ENCODE results near the gene MYRIP.
"Not testable (repeated sequence)": the region's sequence is repeated elsewhere in the genome, so short reads cannot be mapped to it uniquely, and the experiment has no call there.

Gene MYRIP

GRCh38 chr3:40237889-40238571 lies 428.6 kb downstream of the MYRIP start:
- DNase-seq (ENCODE audit: low spot score): no peak

GRCh38 chr3:40240921-40241320 lies 431.5 kb downstream of the MYRIP start:
- no peak for DNase-seq (ENCODE audit: low spot score)

GRCh38 chr3:40242216-40242615 lies 432.8 kb downstream of the MYRIP start:
- no peak for DNase-seq (ENCODE audit: low spot score)

- DNase-seq (ENCODE audit: low spot score): no peak
Measured at GRCh38 chr3:40242638-40243037, 433.2 kb downstream of the MYRIP start.

- DNase-seq (ENCODE audit: low spot score): no peak
Measured at GRCh38 chr3:40243056-40243455, 433.6 kb downstream of the MYRIP start.

GRCh38 chr3:40247714-40248454 lies 438.5 kb downstream of the MYRIP start:
- no peak for DNase-seq (ENCODE audit: low spot score)

GRCh38 chr3:40248591-40248990 lies 439.2 kb downstream of the MYRIP start:
- no peak for DNase-seq (ENCODE audit: low spot score)

- no peak for DNase-seq (ENCODE audit: low spot score)
Measured at GRCh38 chr3:40249168-40249567, 439.8 kb downstream of the MYRIP start.

GRCh38 chr3:40254491-40254890 lies 445.1 kb downstream of the MYRIP start:
- DNase-seq (ENCODE audit: low spot score): no peak

- DNase-seq (ENCODE audit: low spot score): no peak
Measured at GRCh38 chr3:40254891-40255290, 445.5 kb downstream of the MYRIP start.

GRCh38 chr3:40255532-40255931 lies 446.1 kb downstream of the MYRIP start:
- no peak for DNase-seq (ENCODE audit: low spot score)

GRCh38 chr3:40258064-40258463 lies 448.7 kb downstream of the MYRIP start:
- DNase-seq (ENCODE audit: low spot score): no peak

GRCh38 chr3:40258555-40258954 lies 449.1 kb downstream of the MYRIP start:
- no peak for DNase-seq (ENCODE audit: low spot score)

GRCh38 chr3:40262331-40262730 lies 452.9 kb downstream of the MYRIP start:
- no peak for DNase-seq (ENCODE audit: low spot score)

GRCh38 chr3:40264451-40264850 lies 455.0 kb downstream of the MYRIP start:
- no peak for DNase-seq (ENCODE audit: low spot score)

- DNase-seq (ENCODE audit: low spot score): no peak
Measured at GRCh38 chr3:40265181-40265580, 455.8 kb downstream of the MYRIP start.

GRCh38 chr3:40267937-40268724 lies 458.7 kb downstream of the MYRIP start:
- no peak for DNase-seq (ENCODE audit: low spot score)

- DNase-seq (ENCODE audit: low spot score): no peak
Measured at GRCh38 chr3:40268802-40269524, 459.6 kb downstream of the MYRIP start.

GRCh38 chr3:40278791-40279190 lies 469.4 kb downstream of the MYRIP start:
- no peak for DNase-seq (ENCODE audit: low spot score)

- DNase-seq (ENCODE audit: low spot score): no peak
Measured at GRCh38 chr3:40281995-40282394, 472.6 kb downstream of the MYRIP start.

- DNase-seq (ENCODE audit: low spot score): not testable (repeated sequence)
Measured at GRCh38 chr3:40283057-40283456, 473.6 kb downstream of the MYRIP start.

- DNase-seq (ENCODE audit: low spot score): no peak
Measured at GRCh38 chr3:40287248-40287647, 477.8 kb downstream of the MYRIP start.

Data from CD4-positive, alpha-beta T cell treated with Interleukin-2 at 100 ng/mL for 4 hours (primary cell).